Esophagus squamous epithelium (tissue), 4 donors: ENCODE measurements around the gene SLC39A5.

Experiments
- CTCF ChIP-seq, 6 experiments: fragments of 450-650 bp in 4 of 6; fragments of 200-600 bp in 2 of 6; sonication (generic) in 2 of 6; IDR thresholded peaks; one replicate each; pipeline ENCODE4 v1.5.1; 2016 to 2019; ENCODE audit warnings: antibody characterized with exemption in 6 of 6, mild to moderate bottlenecking in 4 of 6, moderate library complexity in 4 of 6
- POLR2A ChIP-seq, 4 donors: fragments of 450-650 bp; IDR thresholded peaks; one replicate each; pipeline ENCODE4 v1.6.1; 2017; ENCODE audit warnings: antibody characterized with exemption in 4 of 4, mild to moderate bottlenecking in 4 of 4, moderate library complexity in 3 of 4

GRCh38 chr12:56236985-56237384 lies 7.1 kb downstream of the SLC39A5 start:
- TF ChIP-seq CTCF (IDR thresholded peaks at IDR 0.05) (no peak), POLR2A (IDR thresholded peaks at IDR 0.05) (no peak)
